Stimulated activated naive B cell treated with anti-CD40 and anti-IgM and Interleukin-4, amounts not matched to agents 10 μg/mL and 1 μg/mL and 100 μg/mL, for 72 hours (primary cell): ENCODE results near the gene ABHD1.

Experiments used
- ATAC-seq, 2 donors: fragments of 150-1000 bp; cut with Tn5 transposase; replicated peaks; 2 replicates each; pipeline ENCODE4 v1.10.0; 2021; ENCODE audit warnings: moderate library complexity in 1 of 2
- DNase-seq: peaks from one replicate; pipeline ENCODE4 v3.0.0; 2021
- H3K27ac Mint-ChIP-seq: one replicate; pipeline ENCODE4 v1.8.0; 2022; ENCODE audit warnings: mild to moderate bottlenecking, mixed read lengths
- H3K27me3 Mint-ChIP-seq, 2 donors: one replicate each; pipeline ENCODE4 v1.8.0; 2022; ENCODE audit warnings: mixed read lengths in 2 of 2
- H3K36me3 Mint-ChIP-seq, 2 donors: one replicate each; pipeline ENCODE4 v1.8.0; 2022; ENCODE audit warnings: mixed read lengths in 2 of 2, mild to moderate bottlenecking in 1 of 2
- H3K4me1 Mint-ChIP-seq, 2 donors: one replicate each; pipeline ENCODE4 v1.8.0; 2022; ENCODE audit warnings: mixed read lengths in 2 of 2, mild to moderate bottlenecking in 1 of 2
- H3K4me3 Mint-ChIP-seq, 2 donors: one replicate each; pipeline ENCODE4 v1.8.0; 2022; ENCODE audit warnings: mild to moderate bottlenecking in 2 of 2, mixed read lengths in 2 of 2, moderate library complexity in 1 of 2
- H3K9me3 Mint-ChIP-seq, 2 donors: one replicate each; pipeline ENCODE4 v1.8.0; 2022; ENCODE audit warnings: mixed read lengths in 2 of 2, mild to moderate bottlenecking in 1 of 2

The ABHD1 gene

GRCh38 chr2:27149570-27150405, 26.2 kb downstream of the ABHD1 start:
- DNase-seq: no peak
- peaks cover 7 to 9% of the 10 kb centered on the region in 2 donors for H3K4me1 Mint-ChIP-seq
- no peak for ATAC-seq
- no peaks in the 10 kb centered on the region for H3K9me3 Mint-ChIP-seq
- no peak overlapping the region for H3K4me3 Mint-ChIP-seq
- no peaks in the 10 kb centered on the region for H3K36me3 Mint-ChIP-seq
- peaks cover 12 to 15% of the 10 kb centered on the region in 2 donors for H3K27me3 Mint-ChIP-seq
- no peak overlapping the region for H3K27ac Mint-ChIP-seq

- peaks cover 7 to 9% of the 10 kb centered on the region in 2 donors for H3K4me1 Mint-ChIP-seq
- H3K36me3 Mint-ChIP-seq: no peaks in the 10 kb centered on the region
- no peaks in the 10 kb centered on the region for H3K9me3 Mint-ChIP-seq
- H3K4me3 Mint-ChIP-seq: no peak overlapping the region
- DNase-seq (no peak), ATAC-seq (no peak)
- no peak overlapping the region for H3K27ac Mint-ChIP-seq
- H3K27me3 Mint-ChIP-seq: peaks cover 8 to 13% of the 10 kb centered on the region in 2 donors
Observed at GRCh38 chr2:27150639-27151230, 27.1 kb downstream of the ABHD1 start.

- ATAC-seq (peak in 1 of 2 donors; percentile 5), DNase-seq (no peak)
- H3K4me1 Mint-ChIP-seq: peaks cover 7 to 9% of the 10 kb centered on the region in 2 donors
- peaks cover 8 to 13% of the 10 kb centered on the region in 2 donors for H3K27me3 Mint-ChIP-seq
- H3K9me3 Mint-ChIP-seq: no peaks in the 10 kb centered on the region
- no peak overlapping the region for H3K27ac Mint-ChIP-seq
- no peak overlapping the region for H3K4me3 Mint-ChIP-seq
- no peaks in the 10 kb centered on the region for H3K36me3 Mint-ChIP-seq
Observed at GRCh38 chr2:27152102-27152795, 28.6 kb downstream of the ABHD1 start.

GRCh38 chr2:27152796-27153464, 29.3 kb downstream of the ABHD1 start:
- Mint-ChIP-seq H3K27ac (no peak overlapping the region), H3K27me3 (peaks cover 6 to 9% of the 10 kb centered on the region in 2 donors), H3K9me3 (no peaks in the 10 kb centered on the region), H3K4me3 (no peak overlapping the region), H3K4me1 (peaks cover 7 to 9% of the 10 kb centered on the region in 2 donors), H3K36me3 (no peaks in the 10 kb centered on the region)
- ATAC-seq: peak; percentile 38 to 64
- DNase-seq: no peak

GRCh38 chr2:27154488-27154887, 30.9 kb downstream of the ABHD1 start:
- H3K4me3 Mint-ChIP-seq: no peak overlapping the region

GRCh38 chr2:27155069-27155520, 31.5 kb downstream of the ABHD1 start:
- Mint-ChIP-seq H3K36me3 (no peaks in the 10 kb centered on the region), H3K27ac (no peak overlapping the region), H3K4me1 (peaks cover 7 to 9% of the 10 kb centered on the region in 2 donors), H3K27me3 (peaks cover 4 to 14% of the 10 kb centered on the region in 2 donors), H3K4me3 (no peak overlapping the region), H3K9me3 (no peaks in the 10 kb centered on the region)
- DNase-seq (no peak), ATAC-seq (no peak)

More at GRCh38 chr2:27154488-27154887, 30.9 kb downstream of the ABHD1 start:
- H3K36me3 Mint-ChIP-seq: no peaks in the 10 kb centered on the region
- ATAC-seq (no peak), DNase-seq (no peak)
- peaks cover 4 to 14% of the 10 kb centered on the region in 2 donors for H3K27me3 Mint-ChIP-seq
- H3K4me1 Mint-ChIP-seq: peaks cover 7 to 9% of the 10 kb centered on the region in 2 donors
- H3K9me3 Mint-ChIP-seq: no peaks in the 10 kb centered on the region
- H3K27ac Mint-ChIP-seq: no peak overlapping the region

- no peak for ATAC-seq
- Mint-ChIP-seq H3K4me1 (peaks cover under 1 to 6% of the 10 kb centered on the region in 2 donors), H3K4me3 (no peak overlapping the region), H3K27me3 (peaks cover 4 to 9% of the 10 kb centered on the region in 2 donors), H3K36me3 (no peaks in the 10 kb centered on the region), H3K27ac (no peak overlapping the region), H3K9me3 (no peaks in the 10 kb centered on the region)
- DNase-seq: no peak
Observed at GRCh38 chr2:27158468-27158867, 34.9 kb downstream of the ABHD1 start.

- H3K27ac Mint-ChIP-seq: no peak overlapping the region
- peaks cover 4 to 9% of the 10 kb centered on the region in 2 donors for H3K27me3 Mint-ChIP-seq
- no peaks in the 10 kb centered on the region for H3K9me3 Mint-ChIP-seq
- H3K36me3 Mint-ChIP-seq: no peaks in the 10 kb centered on the region
- H3K4me3 Mint-ChIP-seq: no peak overlapping the region
- peaks cover 2 to 11% of the 10 kb centered on the region in 2 donors for H3K4me1 Mint-ChIP-seq
- DNase-seq: no peak
- no peak for ATAC-seq
Observed at GRCh38 chr2:27159271-27159670, 35.7 kb downstream of the ABHD1 start.

GRCh38 chr2:27160191-27160590, 36.6 kb downstream of the ABHD1 start:
- peak overlapping the region in 1 of 2 donors; percentile 21 for H3K4me3 Mint-ChIP-seq
- H3K4me1 Mint-ChIP-seq: peaks cover 8 to 21% of the 10 kb centered on the region in 2 donors
- H3K27ac Mint-ChIP-seq: no peak overlapping the region
- H3K9me3 Mint-ChIP-seq: no peaks in the 10 kb centered on the region
- ATAC-seq: no peak
- no peaks in the 10 kb centered on the region for H3K36me3 Mint-ChIP-seq
- H3K27me3 Mint-ChIP-seq: peaks cover 4 to 9% of the 10 kb centered on the region in 2 donors
- DNase-seq: no peak

- Mint-ChIP-seq H3K4me3 (no peak overlapping the region), H3K27me3 (peaks cover 4 to 9% of the 10 kb centered on the region in 2 donors), H3K27ac (no peak overlapping the region), H3K9me3 (no peaks in the 10 kb centered on the region), H3K4me1 (peaks cover 11 to 25% of the 10 kb centered on the region in 2 donors), H3K36me3 (no peaks in the 10 kb centered on the region)
- DNase-seq (no peak), ATAC-seq (no peak)
Observed at GRCh38 chr2:27162151-27163121, 38.8 kb downstream of the ABHD1 start.

GRCh38 chr2:27164960-27165763, 41.5 kb downstream of the ABHD1 start:
- ATAC-seq (peak; percentile 62 to 69), DNase-seq (no peak)
- Mint-ChIP-seq H3K27me3 (no peaks in the 10 kb centered on the region), H3K4me1 (peaks cover 11 to 31% of the 10 kb centered on the region in 2 donors), H3K9me3 (no peaks in the 10 kb centered on the region), H3K36me3 (no peaks in the 10 kb centered on the region), H3K27ac (peak overlapping the region; percentile 20), H3K4me3 (no peak overlapping the region)

- H3K4me3 Mint-ChIP-seq: no peak overlapping the region
- no peak overlapping the region for H3K27ac Mint-ChIP-seq
- ATAC-seq (peak; percentile 66 to 77), DNase-seq (no peak)
- no peaks in the 10 kb centered on the region for H3K9me3 Mint-ChIP-seq
- no peaks in the 10 kb centered on the region for H3K36me3 Mint-ChIP-seq
- no peaks in the 10 kb centered on the region for H3K27me3 Mint-ChIP-seq
- H3K4me1 Mint-ChIP-seq: peaks cover 5 to 19% of the 10 kb centered on the region in 2 donors
Observed at GRCh38 chr2:27170581-27171337, 47.1 kb downstream of the ABHD1 start.
